ENCODE data around the gene CACNA2D3.

DNA sequence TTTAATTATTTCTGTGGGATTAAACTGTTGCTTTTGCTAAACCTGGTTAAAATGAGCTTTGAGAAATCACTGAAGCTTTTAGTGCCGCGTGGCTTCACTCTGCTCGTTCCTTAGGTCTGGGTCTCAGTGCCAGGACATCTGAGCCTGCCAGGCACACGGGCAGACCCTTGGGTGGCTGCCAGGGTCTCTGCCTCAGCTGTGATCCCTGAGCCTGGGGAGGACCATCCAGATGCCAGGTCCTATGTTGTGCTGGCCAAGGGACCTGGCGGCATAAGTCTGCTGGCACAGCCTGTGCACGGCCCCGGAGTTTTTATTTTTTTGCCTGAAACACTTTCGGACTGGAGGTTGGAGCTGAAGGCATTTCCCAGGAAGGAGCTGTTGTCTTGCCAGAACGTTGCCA lies 477.4 kb downstream of the CACNA2D3 start:
- TF ChIP-seq POLR2A (IDR thresholded peaks at IDR 0.05; ENCODE audit: low read length) (no peak), GATA1 (IDR thresholded peaks at IDR 0.05; ENCODE audit: low read depth, low read length) (no peak)
